ENCODE data around the gene FRMD3.

FRMD3 gene

DNA sequence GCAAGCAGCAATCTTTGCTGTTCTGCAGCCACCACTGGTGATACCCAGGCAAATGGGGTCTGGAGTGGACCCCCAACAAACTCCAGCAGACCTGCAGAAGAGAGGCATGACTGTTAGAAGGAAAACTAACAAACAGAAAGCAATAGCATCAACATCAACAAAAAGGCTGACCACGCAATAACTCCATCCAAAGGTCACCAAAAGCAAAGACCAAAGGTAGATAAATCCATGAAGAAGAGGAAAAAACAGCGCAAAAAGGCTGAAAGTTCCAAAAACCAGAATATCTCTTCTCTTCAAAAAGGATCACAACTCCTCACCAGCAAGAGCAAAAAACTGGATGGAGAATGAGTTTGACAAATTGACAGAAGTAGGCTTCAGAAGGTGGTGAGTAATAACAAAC lies 23.4 kb downstream of the FRMD3 start:
- no peak for DNase-seq (ENCODE audit: low spot score)
- TF ChIP-seq, protein P1, sequence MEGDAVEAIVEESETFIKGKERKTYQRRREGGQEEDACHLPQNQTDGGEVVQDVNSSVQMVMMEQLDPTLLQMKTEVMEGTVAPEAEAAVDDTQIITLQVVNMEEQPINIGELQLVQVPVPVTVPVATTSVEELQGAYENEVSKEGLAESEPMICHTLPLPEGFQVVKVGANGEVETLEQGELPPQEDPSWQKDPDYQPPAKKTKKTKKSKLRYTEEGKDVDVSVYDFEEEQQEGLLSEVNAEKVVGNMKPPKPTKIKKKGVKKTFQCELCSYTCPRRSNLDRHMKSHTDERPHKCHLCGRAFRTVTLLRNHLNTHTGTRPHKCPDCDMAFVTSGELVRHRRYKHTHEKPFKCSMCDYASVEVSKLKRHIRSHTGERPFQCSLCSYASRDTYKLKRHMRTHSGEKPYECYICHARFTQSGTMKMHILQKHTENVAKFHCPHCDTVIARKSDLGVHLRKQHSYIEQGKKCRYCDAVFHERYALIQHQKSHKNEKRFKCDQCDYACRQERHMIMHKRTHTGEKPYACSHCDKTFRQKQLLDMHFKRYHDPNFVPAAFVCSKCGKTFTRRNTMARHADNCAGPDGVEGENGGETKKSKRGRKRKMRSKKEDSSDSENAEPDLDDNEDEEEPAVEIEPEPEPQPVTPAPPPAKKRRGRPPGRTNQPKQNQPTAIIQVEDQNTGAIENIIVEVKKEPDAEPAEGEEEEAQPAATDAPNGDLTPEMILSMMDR (IDR thresholded peaks at IDR 0.05; ENCODE audit: borderline replicate concordance, control extremely low read depth, extremely low read depth, insufficient read depth, missing control alignments), result no peak
- in situ Hi-C loops (cut with MboI; ENCODE audit: low sequenced_read_pairs, unreplicated experiment), result no loop called here

DNA sequence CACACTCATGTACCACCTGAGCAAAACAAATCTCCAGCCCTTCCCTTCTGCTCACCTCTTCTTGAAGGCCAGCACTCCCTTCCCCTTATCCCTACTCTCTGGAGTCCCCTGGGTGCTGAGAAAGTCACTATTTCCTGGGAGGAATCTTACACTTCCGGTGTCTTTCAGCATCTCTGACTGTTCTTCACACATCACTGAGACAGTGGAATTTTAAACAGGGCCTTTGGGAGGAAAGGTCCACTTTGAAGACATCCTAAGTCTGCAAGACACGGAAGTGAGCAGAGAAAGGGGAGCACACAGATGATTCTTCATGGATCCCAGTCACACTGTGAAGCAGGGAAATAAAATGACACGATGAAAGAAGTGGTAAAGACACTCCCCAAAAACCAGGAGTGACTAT lies 25.6 kb downstream of the FRMD3 start:
- DNase-seq (ENCODE audit: low spot score), result no peak
- TF ChIP-seq, protein P1 (IDR thresholded peaks at IDR 0.05; ENCODE audit: borderline replicate concordance, control extremely low read depth, extremely low read depth, insufficient read depth, missing control alignments), result no peak

DNA sequence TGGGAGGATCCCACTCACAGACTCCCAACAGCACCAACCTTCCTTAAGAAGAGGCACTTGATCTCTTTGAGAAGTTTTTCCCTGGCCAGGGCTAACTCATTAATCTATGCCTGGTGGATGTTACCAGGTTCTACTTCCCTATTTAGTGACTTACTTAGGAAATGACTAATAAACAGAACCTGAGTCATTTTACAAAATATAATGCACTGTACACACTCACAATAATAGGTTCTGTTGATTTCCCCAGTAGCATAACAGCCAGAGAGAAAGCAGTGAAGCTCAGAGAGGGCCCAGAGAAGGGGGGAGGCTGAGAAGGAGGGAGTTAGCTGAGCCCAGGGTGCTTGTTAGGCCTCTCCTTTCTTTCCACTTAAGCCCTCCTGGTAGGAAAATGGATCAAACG lies 27.1 kb downstream of the FRMD3 start:
- TF ChIP-seq, protein P1 (IDR thresholded peaks at IDR 0.05; ENCODE audit: borderline replicate concordance, control extremely low read depth, extremely low read depth, insufficient read depth, missing control alignments), result no peak
- in situ Hi-C loops (cut with MboI; ENCODE audit: low sequenced_read_pairs, unreplicated experiment), result no loop called here
- DNase-seq (ENCODE audit: low spot score), result peak; percentile 18

More for the DNA sequence above, 25.6 kb downstream of the FRMD3 start:
- in situ Hi-C loops (cut with MboI; ENCODE audit: low sequenced_read_pairs, unreplicated experiment), result no loop called here

DNA sequence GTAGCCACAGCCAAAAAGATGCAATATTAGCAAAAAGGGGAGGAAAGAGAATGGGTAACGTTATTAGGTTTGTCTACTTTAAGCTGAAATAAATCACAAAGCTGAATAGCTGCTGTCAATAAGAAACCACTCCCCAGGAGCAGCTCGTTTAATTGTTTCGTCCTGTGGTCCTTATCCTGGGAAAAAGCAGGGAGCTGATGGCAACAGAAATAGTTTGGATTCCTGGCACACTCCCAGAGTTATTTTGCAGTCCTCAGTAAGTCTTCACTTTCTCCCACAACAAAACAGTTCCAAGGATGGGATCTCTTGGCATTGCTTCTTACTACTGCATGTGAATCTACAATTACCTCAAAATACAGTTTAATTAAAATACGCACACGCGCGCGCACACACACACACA lies 28.8 kb downstream of the FRMD3 start:
- TF ChIP-seq, protein P1 (IDR thresholded peaks at IDR 0.05; ENCODE audit: borderline replicate concordance, control extremely low read depth, extremely low read depth, insufficient read depth, missing control alignments), result no peak
- in situ Hi-C loops (cut with MboI; ENCODE audit: low sequenced_read_pairs, unreplicated experiment), result no loop called here
- DNase-seq (ENCODE audit: low spot score), result no peak

DNA sequence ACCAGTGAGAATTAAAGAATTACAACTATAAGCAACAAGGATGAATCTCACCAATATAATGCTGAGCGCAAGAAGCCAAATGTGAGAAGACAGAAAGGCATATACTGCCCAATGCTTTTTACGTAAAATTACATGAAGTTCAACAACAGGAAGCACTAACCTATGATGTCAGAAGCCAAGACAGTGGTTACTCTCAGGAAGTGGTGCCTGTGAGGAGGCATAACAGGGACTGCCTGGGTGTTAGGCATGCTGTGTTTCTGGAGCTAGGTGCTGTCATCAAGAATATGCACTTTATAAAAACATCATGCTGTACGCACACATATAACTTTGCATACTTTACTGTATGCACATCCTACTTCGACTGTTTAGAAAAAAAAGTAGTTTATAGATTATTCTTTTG lies 30.1 kb downstream of the FRMD3 start:
- DNase-seq (ENCODE audit: low spot score), result no peak

DNA sequence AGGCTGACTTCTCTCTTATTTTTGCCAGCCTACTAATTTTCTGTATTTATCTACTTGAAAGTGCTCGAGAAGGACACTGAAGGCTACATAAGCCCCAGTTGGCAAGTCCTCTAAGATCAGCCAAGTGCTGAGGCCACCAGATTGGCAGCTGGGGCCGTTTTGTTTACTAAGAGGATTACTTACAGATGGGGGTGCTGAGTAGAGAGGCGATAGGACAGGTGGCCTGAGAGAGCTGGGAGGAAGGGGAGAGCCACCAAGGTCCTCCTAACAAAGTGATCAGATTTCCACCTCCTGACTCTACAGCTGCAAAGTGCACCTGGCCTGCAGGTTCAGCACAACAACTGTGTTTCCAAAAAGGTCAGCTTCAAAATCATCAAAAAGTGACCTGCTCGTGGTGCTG lies 32.9 kb downstream of the FRMD3 start:
- DNase-seq (ENCODE audit: low spot score), result no peak

More for the DNA sequence above, 30.1 kb downstream of the FRMD3 start:
- TF ChIP-seq, protein P1 (IDR thresholded peaks at IDR 0.05; ENCODE audit: borderline replicate concordance, control extremely low read depth, extremely low read depth, insufficient read depth, missing control alignments), result no peak
- in situ Hi-C loops (cut with MboI; ENCODE audit: low sequenced_read_pairs, unreplicated experiment), result no loop called here

More for the DNA sequence above, 32.9 kb downstream of the FRMD3 start:
- in situ Hi-C loops (cut with MboI; ENCODE audit: low sequenced_read_pairs, unreplicated experiment), result no loop called here
- TF ChIP-seq, protein P1 (IDR thresholded peaks at IDR 0.05; ENCODE audit: borderline replicate concordance, control extremely low read depth, extremely low read depth, insufficient read depth, missing control alignments), result no peak
